PFSK-1 (cell line): Measurements from ENCODE around the gene RPS5.

Experiments used
- FOXP2 ChIP-seq: optimal IDR thresholded peaks from 2 replicates; pipeline ENCODE3; 2011; ENCODE audit warnings: borderline replicate concordance, control low read depth, inconsistent platforms; ENCODE audit not compliant: insufficient read depth; ENCODE audit errors: extremely low read length, extremely low read depth
- POLR2AphosphoS5 ChIP-seq: IDR thresholded peaks from 2 replicates; pipeline ENCODE4 v1.6.1; 2012; ENCODE audit warnings: low read depth, mild to moderate bottlenecking, control low read depth, low read length, moderate library complexity
- SIN3A ChIP-seq: IDR thresholded peaks from 2 replicates; pipeline ENCODE4 v1.6.1; 2012; ENCODE audit warnings: mild to moderate bottlenecking, low read length, moderate library complexity, borderline replicate concordance; ENCODE audit not compliant: insufficient read depth
- TAF1 ChIP-seq: IDR thresholded peaks from 2 replicates; pipeline ENCODE4 v1.6.1; 2012; ENCODE audit warnings: low read length, control low read depth, borderline replicate concordance; ENCODE audit not compliant: insufficient read depth
- TF ChIP-seq, protein P1 (sequence below), 2 experiments: IDR thresholded peaks; 2 replicates each; pipeline versions ENCODE4 v1.6.1 to v1.8.0; 2011 to 2012; ENCODE audit warnings: low read depth in 2 of 2, low read length in 2 of 2, control low read depth in 1 of 2, inconsistent platforms in 1 of 2, mild to moderate bottlenecking in 1 of 2, moderate library complexity in 1 of 2; ENCODE audit not compliant: insufficient read depth in 1 of 2

RPS5 gene

DNA sequence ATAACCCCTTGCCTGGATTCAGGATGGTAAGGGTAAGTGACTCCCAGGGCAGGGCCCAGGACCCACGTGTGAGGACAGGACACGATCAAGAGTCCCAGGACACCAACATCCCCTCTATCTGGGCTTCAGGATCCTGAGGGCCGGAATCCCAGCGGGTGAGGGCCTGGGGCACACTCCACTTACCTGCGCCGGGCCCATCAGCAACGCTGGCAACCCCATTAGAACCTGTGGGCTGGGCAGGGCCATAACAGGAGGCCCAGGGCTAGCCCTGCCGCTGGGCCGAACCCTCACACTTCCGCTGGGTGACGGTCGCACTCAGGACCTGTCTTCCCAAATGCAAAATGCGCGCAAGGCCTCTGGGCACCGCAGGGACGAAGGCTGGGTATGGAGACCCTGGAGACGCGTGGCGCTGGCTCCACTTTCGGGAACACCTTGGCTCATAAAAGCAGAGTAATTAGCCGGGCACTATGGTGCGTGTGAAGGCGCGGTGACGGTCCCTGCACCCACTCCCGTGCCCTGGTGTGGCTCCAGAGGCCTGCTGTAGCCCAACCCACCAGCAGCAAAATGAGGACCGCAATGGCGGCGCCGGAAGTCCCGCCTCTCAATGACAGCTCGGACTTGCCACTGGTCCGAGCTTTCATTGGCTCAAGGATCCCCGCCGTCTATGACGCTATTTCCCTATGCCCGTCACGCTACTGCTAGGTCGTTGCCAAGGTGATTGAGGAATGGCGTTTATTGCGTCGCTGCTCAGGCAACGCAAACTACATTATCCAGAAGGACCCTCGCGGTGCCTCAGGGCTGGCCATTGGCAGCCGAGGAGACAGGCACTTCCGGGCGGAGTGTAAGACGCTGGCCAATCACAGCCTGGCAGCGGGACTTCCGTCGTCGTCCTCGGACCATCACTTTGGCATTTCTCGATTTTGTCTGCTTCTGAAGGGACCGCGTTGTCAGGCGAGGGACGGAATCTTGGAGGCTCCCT, 52.8 kb downstream of the RPS5 start, which contains the start of gene ZNF132:
TSS of gene ZNF132 (minus strand) at position 578 of the 979 bp plus-strand sequence. CDS start at position 246, 332 bp downstream.
- TF ChIP-seq, protein P1, sequence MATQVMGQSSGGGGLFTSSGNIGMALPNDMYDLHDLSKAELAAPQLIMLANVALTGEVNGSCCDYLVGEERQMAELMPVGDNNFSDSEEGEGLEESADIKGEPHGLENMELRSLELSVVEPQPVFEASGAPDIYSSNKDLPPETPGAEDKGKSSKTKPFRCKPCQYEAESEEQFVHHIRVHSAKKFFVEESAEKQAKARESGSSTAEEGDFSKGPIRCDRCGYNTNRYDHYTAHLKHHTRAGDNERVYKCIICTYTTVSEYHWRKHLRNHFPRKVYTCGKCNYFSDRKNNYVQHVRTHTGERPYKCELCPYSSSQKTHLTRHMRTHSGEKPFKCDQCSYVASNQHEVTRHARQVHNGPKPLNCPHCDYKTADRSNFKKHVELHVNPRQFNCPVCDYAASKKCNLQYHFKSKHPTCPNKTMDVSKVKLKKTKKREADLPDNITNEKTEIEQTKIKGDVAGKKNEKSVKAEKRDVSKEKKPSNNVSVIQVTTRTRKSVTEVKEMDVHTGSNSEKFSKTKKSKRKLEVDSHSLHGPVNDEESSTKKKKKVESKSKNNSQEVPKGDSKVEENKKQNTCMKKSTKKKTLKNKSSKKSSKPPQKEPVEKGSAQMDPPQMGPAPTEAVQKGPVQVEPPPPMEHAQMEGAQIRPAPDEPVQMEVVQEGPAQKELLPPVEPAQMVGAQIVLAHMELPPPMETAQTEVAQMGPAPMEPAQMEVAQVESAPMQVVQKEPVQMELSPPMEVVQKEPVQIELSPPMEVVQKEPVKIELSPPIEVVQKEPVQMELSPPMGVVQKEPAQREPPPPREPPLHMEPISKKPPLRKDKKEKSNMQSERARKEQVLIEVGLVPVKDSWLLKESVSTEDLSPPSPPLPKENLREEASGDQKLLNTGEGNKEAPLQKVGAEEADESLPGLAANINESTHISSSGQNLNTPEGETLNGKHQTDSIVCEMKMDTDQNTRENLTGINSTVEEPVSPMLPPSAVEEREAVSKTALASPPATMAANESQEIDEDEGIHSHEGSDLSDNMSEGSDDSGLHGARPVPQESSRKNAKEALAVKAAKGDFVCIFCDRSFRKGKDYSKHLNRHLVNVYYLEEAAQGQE (IDR thresholded peaks at IDR 0.05; ENCODE audit: insufficient read depth in 1 of 2, low read depth in 2 of 2, low read length in 2 of 2): no peak
- TF ChIP-seq FOXP2 (peak; percentile 28), POLR2AphosphoS5 (peak; percentile 75), TAF1 (peak; percentile 80; the same call in 1 of the 2 replicates)

DNA sequence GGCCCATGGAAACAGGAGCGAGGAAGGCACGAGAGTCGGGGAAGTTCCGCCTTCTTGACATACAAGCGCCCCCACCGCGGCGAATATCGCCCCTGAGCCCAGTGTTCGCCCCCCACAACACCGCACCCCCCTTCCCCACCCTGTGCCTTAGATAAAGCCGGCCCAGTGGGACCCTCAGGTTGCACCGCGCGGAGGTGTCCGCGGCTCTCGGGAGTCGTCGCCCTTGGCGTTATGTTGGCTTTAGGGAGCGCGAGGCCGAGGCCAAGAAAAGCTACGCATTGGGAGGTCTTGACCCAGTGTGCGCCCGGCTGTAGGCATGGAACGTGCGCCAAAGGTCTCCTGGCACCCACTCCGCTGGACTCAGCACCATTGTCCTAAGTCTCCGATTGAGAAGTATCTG, 53.5 kb downstream of the RPS5 start:
- TF ChIP-seq, protein P1 (IDR thresholded peaks at IDR 0.05; ENCODE audit: insufficient read depth in 1 of 2, low read depth in 2 of 2, low read length in 2 of 2): no peak
- TF ChIP-seq TAF1 (no peak), POLR2AphosphoS5 (no peak), FOXP2 (no peak), SIN3A (no peak)
